Stimulated activated CD4-positive, alpha-beta T cell treated with anti-CD3 and anti-CD28 coated beads, TNF-alpha, amount 100 ng/mL, for 4 hours (primary cell): ENCODE results near the gene PRTG.
A peak's percentile ranks its signal among the peaks of the same experiment; 100 is the strongest.
"Not testable (repeated sequence)": the region's sequence is repeated elsewhere in the genome, so short reads cannot be mapped to it uniquely, and the experiment has no call there.

Experiments
- DNase-seq, 3 experiments: peaks; one replicate each; pipeline ENCODE4 v3.0.0-alpha.2; 2020; ENCODE audit warnings: low read depth in 3 of 3

PRTG gene

GRCh38 chr15:55633731-55634130 lies 109.2 kb downstream of the PRTG start:
- no peak for DNase-seq

GRCh38 chr15:55632434-55632833 lies 110.5 kb downstream of the PRTG start:
- DNase-seq, result no peak

GRCh38 chr15:55630858-55631257 lies 112.1 kb downstream of the PRTG start:
- DNase-seq, result no peak

GRCh38 chr15:55628369-55628730 lies 114.6 kb downstream of the PRTG start:
- no peak for DNase-seq

- DNase-seq, result no peak
Observed at GRCh38 chr15:55627730-55628368, 115.1 kb downstream of the PRTG start.

- no peak for DNase-seq
Observed at GRCh38 chr15:55619783-55620182, 123.2 kb downstream of the PRTG start.

GRCh38 chr15:55618387-55618786 lies 124.6 kb downstream of the PRTG start:
- DNase-seq, result no peak

GRCh38 chr15:55615445-55615844 lies 127.5 kb downstream of the PRTG start:
- no peak for DNase-seq

- DNase-seq, result no peak
Observed at GRCh38 chr15:55613727-55614126, 129.2 kb downstream of the PRTG start.

- DNase-seq, result no peak
Observed at GRCh38 chr15:55606214-55606613, 136.7 kb downstream of the PRTG start.

- DNase-seq, result no peak
Observed at GRCh38 chr15:55601374-55601773, 141.6 kb downstream of the PRTG start.

GRCh38 chr15:55599439-55599838 lies 143.5 kb downstream of the PRTG start:
- DNase-seq, result no peak

GRCh38 chr15:55593019-55593418 lies 149.9 kb downstream of the PRTG start:
- DNase-seq, result not testable (repeated sequence)

GRCh38 chr15:55590788-55591187 lies 152.2 kb downstream of the PRTG start:
- DNase-seq, result no peak

- no peak for DNase-seq
Observed at GRCh38 chr15:55589287-55589686, 153.7 kb downstream of the PRTG start.

GRCh38 chr15:55588815-55589115 lies 154.2 kb downstream of the PRTG start:
- DNase-seq, result no peak

GRCh38 chr15:55588070-55588814 lies 154.7 kb downstream of the PRTG start, which contains the start of gene PYGO1:
PYGO1 (minus strand) TSS chr15:55588345; CDS start chr15:55587883, 462 bp downstream.
- peak in 2 of 3 experiments; percentile 7 to 32 for DNase-seq

GRCh38 chr15:55587321-55588069 lies 155.5 kb downstream of the PRTG start:
- DNase-seq, result peak in 1 of 3 experiments; percentile 7

GRCh38 chr15:55586808-55587207 lies 156.1 kb downstream of the PRTG start:
- DNase-seq, result no peak

- no peak for DNase-seq
Observed at GRCh38 chr15:55576943-55577342, 166.0 kb downstream of the PRTG start.

GRCh38 chr15:55574096-55574495 lies 168.9 kb downstream of the PRTG start:
- no peak for DNase-seq

- no peak for DNase-seq
Observed at GRCh38 chr15:55573224-55573623, 169.7 kb downstream of the PRTG start.
